Occipital lobe (tissue), 2 donors: Measurements from ENCODE around the gene MPP3. TPM values are rescaled to one million over a fixed set of nuclear protein-coding genes. Genes with fewer than 3 reads are reported as not detected.
A peak's percentile ranks its signal among the peaks of the same experiment; 100 is the strongest.
"Not testable (repeated sequence)": the region's sequence is repeated elsewhere in the genome, so short reads cannot be mapped to it uniquely, and the experiment has no call there.

ENCODE experiments used
- DNase-seq: peaks from one replicate; lab custom pipeline; 2025; lab: John Stamatoyannopoulos, UW
- total RNA-seq: library from RNA; depleted of rRNA; stranded (reverse); fragments of >200 nt; gene quantifications from one replicate; pipeline ENCODE4 v1.2.3, GENCODE V29; 2014

Gene MPP3
- total RNA-seq, 1 donor from 2014 or later: 27.1 TPM

- DNase-seq: no peak
Observed at GRCh38 chr17:43861960-43862359, 29.0 kb upstream of the MPP3 start.

- no peak for DNase-seq
Observed at GRCh38 chr17:43860927-43861622, 28.1 kb upstream of the MPP3 start.

GRCh38 chr17:43860077-43860725 lies 27.3 kb upstream of the MPP3 start:
- DNase-seq: no peak

- no peak for DNase-seq
Observed at GRCh38 chr17:43857957-43858600, 25.1 kb upstream of the MPP3 start.

GRCh38 chr17:43857141-43857540 lies 24.2 kb upstream of the MPP3 start:
- no peak for DNase-seq

- DNase-seq: no peak
Observed at GRCh38 chr17:43856141-43856540, 23.2 kb upstream of the MPP3 start.

- DNase-seq: no peak
Observed at GRCh38 chr17:43855061-43855460, 22.1 kb upstream of the MPP3 start.

GRCh38 chr17:43854498-43854897 lies 21.6 kb upstream of the MPP3 start:
- DNase-seq: no peak

GRCh38 chr17:43853546-43853945 lies 20.6 kb upstream of the MPP3 start:
- no peak for DNase-seq

GRCh38 chr17:43852571-43852970 lies 19.6 kb upstream of the MPP3 start:
- DNase-seq: no peak

- no peak for DNase-seq
Observed at GRCh38 chr17:43849116-43849515, 16.2 kb upstream of the MPP3 start.

GRCh38 chr17:43848601-43849000 lies 15.7 kb upstream of the MPP3 start:
- no peak for DNase-seq

- no peak for DNase-seq
Observed at GRCh38 chr17:43846963-43847371, 14.0 kb upstream of the MPP3 start, which contains the start of gene CD300LG. Gene CD300LG (plus strand): TSS chr17:43847176. CDS start chr17:43847217, 41 bp downstream.

GRCh38 chr17:43846221-43846712 lies 13.3 kb upstream of the MPP3 start:
- peak; percentile 56 for DNase-seq

GRCh38 chr17:43845766-43846165 lies 12.8 kb upstream of the MPP3 start:
- no peak for DNase-seq

- DNase-seq: no peak
Observed at GRCh38 chr17:43844241-43844640, 11.3 kb upstream of the MPP3 start.

GRCh38 chr17:43842975-43843325 lies 10.0 kb upstream of the MPP3 start:
- no peak for DNase-seq

GRCh38 chr17:43842091-43842974 lies 9.4 kb upstream of the MPP3 start:
- DNase-seq: not testable (repeated sequence)

GRCh38 chr17:43841282-43841681 lies 8.3 kb upstream of the MPP3 start:
- no peak for DNase-seq

GRCh38 chr17:43840814-43841213 lies 7.9 kb upstream of the MPP3 start:
- DNase-seq: no peak

GRCh38 chr17:43839670-43840108 lies 6.7 kb upstream of the MPP3 start:
- no peak for DNase-seq
